NCI-H2029 treated with DMSO at 0.1 percent for 48 hours (cell line): Measurements from ENCODE around the gene AIPL1.

ENCODE experiments used
- DNase-seq: peaks from one replicate; lab custom pipeline; 2025; lab: John Stamatoyannopoulos, UW

The AIPL1 gene

DNA sequence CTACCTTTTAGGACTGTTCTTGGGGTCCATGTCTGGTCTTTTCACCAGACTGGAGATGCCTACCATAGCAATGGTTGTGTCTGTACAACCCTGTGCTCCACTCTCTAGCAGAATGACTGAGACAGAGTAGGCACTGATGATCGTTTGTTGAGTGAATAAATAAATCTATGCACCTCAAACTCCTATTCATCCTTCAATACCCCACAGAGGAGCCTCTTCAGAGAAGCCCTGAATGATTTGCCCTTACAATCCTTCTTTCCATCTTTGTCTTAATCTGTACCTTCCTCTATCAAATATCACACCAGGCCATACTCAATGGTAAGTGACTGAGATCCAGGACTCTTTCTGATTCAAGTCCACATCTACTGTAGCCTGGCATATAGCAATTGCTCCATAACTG is 32.6 kb upstream of the AIPL1 start:
- no peak for DNase-seq

DNA sequence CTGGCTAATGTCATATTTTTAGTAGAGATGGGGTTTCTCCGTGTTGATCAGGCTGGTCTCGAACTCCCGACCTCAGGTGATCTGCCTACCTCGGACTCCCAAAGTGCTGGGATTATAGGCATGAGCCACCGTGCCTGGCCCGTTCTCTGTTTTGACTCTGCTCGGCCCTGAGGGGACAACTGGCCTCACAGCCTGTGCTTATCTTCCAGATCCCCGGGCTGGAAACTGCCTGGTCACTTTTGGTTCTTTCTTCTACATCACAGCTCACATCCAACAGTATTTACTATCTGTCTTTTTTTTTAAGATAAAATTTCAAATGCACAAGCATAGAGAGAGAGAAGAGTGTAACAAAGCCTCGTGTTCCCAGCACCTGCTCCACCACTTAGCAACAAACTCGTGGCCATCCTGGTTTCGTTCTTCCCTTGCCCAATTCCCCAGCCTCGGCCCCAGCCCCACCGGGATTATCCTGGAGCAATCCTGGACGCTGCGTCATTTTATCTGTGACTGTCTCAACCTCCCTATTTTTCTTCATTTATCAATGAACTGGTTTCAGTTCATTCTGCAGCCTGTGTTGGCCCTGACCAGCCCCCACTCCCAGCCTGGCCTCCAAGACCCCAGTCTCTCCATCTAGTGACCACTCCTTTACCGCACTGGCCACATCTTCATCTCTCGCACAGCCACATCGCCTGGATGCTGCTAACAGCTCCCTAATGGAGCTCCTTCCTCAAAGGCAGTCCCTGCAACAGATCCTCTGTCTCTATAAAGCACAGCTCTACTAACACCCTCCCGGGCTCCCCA is 30.5 kb upstream of the AIPL1 start:
- DNase-seq: no peak

DNA sequence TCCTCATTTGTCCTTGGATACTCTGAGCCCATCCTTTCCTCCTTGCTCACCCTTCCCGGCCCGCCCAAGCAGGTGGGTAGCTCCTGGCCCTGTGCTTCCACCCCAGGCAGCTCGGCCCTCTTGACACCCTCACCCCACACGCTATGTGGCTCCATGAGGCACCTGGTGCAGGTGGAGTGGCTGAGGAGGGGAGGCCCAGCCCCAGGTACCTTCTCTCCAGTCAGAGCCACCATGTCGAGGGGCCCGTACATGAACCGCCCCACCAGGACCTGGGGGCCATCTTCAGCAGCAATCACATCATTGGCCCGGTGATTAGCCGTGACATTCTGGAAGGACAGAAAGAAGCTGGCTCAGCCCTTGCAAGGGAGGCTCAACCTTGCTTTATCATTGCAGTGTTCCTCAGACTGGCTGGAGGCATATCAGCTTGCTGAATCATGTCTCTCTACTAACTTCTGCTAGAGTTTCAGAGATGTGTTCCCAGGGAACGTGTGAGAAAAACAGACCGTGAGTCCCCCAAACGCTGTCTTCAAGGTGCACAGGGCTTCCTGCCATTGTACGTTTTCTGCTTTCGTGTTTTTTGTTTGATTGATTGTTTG is 29.6 kb upstream of the AIPL1 start:
- DNase-seq: no peak

DNA sequence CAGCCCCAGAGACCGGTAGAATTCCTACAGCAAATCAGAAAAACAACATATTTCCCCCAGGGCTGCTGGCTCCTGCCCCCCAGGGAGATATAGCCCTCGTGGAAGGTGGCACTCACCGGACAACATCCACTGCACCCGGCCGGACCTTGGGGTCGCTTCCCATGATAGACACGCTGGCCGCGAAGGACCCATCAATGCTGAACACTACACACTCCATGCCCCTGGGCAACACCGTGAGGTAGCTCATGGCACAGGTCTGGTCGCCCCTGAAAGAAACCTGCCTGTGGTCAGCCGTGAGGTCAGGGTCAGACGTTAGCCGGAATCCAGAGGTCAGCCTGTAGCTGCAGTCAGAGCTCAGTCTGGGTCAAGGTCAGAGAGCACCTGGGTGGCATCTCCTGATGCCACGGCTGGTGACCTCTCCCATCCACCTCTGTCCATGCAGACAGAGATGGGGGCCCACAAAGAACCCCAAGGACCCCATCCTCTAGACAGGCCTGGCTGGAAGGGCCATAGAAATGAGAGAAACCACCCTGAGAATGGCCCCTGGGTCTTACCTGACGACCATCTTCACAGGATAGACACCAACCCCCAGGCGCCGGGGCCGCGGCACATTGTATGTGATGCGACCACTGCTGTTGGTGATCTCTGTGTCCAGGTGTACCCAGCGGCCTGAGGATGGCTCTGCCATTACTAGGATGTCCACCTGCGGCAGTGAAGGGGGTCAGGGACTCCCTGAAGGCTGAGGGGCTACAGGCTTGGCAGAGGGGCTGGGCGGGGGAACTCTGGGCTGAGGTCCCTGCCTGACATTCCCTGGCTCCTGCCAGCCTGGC is 28.9 kb upstream of the AIPL1 start:
- DNase-seq: no peak

DNA sequence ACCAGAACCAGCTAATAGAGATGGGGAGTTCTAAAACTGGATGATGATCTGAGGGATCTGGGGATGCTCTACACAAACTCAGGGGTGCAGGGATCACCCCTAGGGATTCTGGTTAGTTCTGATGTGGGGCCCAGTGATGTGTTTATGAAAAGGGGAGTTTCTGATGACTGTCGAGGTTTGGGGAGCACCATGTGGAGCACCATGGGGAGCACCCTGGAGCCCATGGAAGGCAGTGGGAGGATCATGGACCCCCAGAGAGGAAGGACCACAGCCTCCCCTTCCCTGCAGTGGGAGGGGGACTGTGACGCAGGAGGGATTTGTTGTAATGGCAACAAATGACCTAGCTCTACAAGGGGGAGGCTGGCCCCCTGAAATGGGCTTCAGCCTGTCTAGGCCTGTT is 27.8 kb upstream of the AIPL1 start:
- DNase-seq: no peak

DNA sequence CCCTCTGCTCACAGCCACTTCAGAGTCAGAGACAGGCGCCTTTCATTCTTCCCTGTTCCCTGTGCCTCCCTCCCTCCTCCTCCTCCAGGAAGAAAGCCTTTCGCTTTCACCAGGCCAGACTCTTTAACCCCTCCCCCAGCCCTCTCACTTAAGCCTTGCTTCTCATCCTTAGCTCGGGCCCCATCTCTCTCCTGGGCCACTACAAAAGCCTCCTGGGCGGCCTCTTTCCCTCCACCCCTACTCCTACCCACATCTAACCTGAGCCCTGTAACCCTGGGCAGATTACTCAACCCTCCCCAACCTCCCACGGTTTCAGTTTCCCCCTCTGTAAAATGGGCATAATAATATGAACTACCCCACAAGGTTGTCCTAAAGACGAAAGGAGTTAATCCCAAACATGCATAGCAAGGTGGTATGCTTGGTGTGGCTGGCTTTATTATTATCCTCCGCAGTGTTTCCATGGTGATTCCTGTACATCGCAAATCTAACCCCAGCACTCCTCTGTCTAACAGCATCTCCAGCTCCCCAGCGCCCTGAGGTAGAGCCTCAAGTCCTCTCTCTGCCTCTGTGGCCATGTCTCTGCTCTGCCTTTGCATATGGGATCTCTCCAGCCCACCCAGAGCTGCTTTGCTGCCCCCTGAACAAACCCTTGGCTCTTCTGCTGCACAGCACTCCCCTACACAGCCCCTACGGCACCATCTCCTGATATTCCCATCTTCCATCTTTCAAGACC is 27.0 kb upstream of the AIPL1 start:
- no peak for DNase-seq

DNA sequence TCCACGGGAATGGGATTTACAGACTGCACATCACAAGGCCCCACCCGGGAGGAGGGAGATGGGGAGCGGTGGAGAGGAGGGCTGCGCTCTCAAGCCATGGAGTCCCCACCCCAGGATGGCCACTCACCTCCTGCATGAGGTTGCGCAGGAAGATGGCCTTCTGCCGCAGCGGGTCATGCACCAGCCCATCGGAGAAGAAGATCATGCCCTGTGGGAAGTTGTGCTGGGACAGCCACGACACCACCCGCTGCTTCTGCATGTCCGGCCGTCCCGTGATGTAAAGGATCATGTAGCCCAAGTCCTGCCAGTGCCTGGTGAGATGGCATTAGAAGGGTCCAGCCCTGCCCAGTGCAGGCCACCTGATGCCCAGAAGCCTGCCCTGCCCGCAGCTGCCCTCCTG is 26.3 kb upstream of the AIPL1 start:
- DNase-seq: no peak

DNA sequence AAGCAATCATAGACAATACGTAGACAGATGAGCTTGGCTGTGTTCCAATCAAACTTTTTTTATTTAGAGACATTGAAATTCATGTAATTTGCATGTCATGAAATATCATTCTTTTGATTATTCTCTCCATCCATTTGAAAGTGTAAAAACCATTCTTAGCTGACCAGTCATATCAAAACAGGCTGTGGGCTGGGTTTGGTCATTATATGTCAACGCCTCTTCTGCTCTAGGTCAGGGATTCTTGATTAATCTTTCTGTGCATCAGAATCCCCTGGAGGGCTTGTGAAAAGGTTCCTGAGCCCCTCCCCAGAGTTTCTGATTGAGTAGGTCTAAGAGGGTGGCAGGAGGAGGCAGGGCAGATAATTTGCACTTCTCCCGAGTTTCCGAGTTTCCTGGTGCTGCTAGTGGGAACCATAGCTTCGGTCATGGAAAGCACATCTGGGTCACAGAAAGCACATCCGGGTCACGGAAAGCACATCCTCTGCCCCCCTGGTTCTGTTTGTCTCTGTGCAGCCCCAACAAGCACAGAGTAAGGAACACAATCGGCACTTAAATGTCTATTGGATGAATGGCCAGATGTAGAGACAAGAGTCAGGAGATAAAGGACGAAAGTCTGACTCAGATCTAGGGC is 25.7 kb upstream of the AIPL1 start:
- DNase-seq: no peak

DNA sequence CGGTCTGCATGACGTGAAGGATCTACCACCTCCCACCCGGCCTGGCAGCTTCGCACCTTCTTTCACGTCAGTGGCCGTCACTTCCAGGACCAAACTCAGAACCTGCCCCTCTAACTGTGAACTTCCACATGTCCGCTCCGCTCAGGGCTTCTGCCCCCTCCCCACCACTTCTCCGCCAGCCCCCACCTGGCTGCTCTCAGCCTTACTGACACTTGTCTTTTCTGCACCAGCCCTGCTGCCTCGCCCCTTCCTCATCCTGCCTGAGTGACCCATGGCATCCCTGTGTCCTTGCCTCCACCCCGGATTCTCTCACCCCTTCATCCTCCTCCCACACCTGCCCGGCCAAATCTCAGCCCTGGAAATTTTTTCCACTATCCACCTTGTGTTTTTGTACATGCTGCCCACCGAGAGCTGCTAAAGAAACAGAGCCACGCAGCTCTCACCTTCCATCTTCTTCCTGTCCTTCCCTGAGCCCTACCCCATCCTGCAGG is 23.6 kb upstream of the AIPL1 start:
- DNase-seq: no peak

DNA sequence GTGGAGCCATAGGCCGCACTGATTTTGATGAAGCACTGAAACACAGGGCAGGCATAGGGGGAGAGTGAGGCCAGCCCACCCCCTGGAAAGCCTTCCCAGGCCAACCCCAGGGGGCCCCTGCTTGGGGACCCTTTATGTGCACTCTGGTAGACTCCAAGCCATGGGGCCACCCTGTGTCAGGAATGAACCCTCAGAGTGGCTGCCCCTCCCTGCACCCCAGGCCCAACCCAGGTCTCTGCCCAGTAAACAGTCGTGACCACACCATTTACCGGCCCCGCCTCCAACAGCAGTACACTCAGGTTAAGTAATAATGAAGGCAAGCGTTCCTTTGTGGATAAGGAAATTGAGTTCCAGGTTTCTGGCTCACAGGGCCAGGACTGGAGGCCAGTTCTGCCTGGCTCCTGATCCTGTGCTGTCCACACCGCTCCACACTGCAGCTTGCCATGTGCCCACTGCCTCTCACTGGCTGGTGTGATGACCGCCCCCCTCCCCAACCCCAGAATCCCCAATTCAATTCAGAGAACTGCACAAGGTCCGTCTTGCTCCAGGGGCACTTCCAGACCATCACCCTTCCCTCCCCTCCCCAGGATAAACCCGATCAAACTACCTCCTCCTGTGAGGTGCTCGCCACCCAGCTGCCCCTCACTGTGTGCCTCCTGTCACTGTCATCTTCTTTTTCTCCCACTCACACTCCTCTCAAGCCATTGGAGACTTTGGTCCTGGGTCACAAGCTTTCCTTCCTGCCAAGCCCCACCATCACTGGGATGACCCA is 23.0 kb upstream of the AIPL1 start:
- no peak for DNase-seq

DNA sequence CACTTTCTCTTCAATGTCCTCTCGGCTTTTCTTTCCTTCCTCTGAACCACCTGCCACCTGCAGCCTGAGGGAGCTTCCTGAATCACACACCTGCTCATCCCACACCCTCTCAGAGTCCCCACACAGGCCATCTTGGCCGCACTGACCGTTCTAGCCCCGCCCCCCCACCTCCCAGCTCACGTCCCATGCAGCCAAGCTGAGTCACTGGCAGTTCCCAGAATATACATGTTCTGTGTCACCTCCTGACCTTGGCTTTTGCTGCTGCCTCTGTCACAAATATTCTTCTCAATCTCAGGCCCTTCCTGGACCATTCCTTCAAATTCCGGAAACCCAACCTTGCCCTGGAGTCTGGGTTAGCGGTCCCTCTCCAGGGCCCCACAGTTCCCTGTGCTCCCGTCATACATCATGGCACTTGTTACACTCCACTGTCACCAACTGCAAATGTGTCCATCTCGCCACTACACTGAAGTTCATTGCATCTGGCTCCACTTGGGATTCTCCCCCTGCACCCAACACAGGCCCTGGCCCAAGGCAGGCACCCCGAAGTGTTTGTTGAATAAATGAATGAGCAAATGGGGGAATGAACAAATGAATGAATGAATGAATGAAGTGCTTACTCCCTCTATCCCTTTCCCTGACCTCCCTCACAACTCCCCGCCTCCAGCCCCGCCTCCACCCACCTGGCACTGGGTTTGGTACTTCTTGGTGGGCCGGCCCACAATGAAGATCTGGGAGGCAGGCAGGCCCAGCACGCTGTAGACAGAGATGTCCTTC is 22.2 kb upstream of the AIPL1 start:
- no peak for DNase-seq

DNA sequence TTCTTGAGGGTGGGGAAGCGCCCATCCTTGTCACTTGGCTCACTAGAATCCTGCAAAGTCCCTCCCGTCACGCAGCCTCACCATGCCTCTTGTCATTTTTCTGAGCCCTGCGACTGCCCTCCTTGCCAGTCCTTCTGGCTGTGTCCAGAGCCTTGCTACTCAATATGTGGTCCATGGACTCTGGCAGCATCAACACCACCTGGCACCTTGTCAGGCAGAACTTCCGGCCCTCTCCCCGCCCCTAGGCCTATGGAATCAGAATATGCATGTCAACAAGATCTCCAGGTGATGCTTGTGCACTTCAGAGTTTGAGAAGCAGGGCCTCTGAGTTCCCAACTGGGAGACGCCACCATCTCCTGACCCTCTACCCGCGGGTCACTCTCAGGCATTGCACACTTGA is 21.4 kb upstream of the AIPL1 start:
- DNase-seq: no peak

DNA sequence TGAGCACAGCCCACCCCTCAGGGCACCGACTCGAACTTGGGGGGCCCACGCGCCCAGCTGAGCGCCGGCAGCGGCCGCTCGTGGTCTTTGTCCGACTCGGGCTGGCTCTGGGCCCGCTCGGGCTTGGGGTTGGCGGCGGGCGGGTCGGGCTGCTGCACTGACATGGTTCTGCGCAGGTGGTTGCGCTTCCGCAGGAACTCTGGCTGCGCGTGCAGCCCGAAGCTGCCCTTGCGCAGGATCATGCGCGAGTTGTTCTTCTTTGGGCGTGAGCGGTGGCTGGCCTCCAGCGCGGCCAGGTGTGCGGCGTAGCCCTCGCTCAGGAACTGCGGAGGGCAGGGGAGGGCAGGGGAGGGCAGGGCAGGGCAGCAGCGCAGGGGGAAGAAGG is 20.4 kb upstream of the AIPL1 start:
- no peak for DNase-seq

DNA sequence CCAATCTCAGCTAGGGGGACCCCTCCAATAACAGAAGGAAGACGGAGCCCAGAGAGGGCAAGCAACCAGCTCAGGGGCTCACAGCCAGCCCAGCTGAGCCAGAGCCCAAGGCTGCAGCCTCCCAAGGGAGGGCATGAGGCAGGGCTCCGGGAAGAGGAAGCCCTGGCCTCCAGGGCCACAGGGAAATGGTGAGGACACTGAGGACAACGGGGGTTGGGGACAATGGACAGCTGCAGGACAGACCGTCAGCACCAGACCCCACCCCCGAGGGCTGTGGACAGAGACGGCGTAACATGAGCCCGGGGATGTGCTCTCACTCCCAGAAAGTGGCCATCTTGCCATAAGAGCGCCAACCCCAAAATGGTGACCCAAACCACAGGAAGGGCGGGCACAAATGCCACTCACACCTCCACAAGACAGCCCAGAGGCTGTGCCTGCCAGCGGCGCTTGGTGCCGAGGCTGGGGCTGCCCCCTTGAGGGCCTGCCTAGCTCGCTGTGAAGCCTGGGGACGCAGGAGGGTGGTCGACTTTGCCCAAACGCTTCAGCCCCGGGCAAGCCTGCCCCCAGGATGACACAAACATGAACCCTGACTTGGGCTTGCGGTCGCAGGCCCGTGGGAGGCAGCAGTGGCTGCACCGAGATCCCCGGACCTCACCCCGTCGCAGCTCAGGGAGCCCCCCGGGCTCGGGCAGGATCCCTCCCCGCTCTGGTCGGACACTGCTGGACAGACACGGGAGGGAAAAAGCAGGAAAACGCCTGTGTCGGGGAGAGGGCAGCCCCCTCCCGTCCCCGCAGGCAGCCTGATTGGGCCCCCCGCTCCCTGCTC is 19.8 kb upstream of the AIPL1 start:
- no peak for DNase-seq

DNA sequence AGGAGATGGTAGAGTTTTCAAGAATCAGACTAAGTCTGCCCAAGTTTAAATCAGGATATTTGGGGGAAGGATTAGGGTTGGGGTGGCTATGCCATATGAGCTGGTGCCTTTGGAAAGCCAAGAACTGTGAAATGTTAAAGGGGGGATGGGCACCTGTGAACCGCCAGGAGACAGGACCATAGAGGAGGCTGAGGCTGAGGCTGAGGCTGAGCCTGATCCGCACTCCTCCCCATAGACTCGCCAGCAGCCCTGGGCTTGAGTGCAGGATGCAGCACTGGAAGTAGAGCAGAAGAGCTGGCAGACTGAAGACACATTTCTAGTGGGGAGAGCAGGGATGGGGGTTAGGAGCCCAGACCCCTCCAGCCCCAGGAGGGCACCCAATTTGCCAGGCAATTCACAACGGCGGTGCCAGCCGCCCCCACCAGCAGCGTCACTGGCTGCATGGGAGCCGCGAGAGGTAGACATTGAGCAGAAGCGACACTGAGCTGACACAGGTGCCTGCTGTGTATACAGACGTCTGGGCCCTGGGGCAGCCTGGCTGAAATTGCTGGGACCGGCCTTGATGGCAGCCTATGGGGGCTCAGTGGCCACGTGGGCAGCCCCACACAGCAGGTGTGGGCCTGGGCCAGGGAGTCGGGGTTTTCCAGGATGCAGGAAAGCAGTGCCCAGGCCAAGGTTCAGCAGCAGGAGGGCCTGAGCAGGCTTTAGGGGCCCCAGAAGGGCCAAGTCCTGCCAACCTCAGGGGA is 18.5 kb upstream of the AIPL1 start:
- DNase-seq: no peak

DNA sequence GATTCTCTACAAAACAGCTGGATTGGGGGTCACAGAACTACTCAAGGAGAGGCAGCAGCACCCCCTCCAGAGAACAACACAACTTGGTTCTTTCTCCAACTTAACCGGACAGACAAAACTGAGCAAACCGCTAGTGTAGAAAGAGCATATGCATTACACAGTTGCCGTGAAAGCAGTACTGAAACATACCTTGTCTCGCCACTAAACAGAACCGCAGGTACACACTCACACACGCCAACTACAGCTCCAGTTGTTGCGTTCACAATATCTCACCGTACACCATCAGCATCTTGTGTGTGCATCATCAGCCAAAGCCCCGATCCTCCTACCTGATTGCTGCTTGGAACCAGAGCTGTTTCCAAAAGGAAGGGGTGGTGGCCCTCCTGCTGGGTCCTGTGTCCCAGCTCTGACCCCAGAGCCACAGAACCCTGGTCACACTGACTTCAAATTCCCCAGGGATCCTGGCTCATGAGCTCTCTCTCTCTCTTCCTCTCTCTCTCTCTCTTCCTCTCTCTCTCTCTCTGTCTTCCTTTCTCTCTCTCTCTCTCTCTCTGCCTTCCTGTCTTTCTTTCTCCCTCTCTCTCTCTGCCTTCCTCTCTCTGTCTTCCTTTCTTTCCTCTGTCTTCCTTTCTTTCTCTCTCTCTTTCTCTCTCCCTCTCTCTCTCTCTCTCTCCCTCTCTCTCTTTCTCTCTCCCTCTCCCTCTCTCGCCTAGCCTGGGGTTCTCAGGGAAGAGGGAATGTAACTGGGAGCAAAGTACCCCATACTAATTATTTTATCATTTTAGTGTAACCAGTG is 17.7 kb upstream of the AIPL1 start:
- no peak for DNase-seq

DNA sequence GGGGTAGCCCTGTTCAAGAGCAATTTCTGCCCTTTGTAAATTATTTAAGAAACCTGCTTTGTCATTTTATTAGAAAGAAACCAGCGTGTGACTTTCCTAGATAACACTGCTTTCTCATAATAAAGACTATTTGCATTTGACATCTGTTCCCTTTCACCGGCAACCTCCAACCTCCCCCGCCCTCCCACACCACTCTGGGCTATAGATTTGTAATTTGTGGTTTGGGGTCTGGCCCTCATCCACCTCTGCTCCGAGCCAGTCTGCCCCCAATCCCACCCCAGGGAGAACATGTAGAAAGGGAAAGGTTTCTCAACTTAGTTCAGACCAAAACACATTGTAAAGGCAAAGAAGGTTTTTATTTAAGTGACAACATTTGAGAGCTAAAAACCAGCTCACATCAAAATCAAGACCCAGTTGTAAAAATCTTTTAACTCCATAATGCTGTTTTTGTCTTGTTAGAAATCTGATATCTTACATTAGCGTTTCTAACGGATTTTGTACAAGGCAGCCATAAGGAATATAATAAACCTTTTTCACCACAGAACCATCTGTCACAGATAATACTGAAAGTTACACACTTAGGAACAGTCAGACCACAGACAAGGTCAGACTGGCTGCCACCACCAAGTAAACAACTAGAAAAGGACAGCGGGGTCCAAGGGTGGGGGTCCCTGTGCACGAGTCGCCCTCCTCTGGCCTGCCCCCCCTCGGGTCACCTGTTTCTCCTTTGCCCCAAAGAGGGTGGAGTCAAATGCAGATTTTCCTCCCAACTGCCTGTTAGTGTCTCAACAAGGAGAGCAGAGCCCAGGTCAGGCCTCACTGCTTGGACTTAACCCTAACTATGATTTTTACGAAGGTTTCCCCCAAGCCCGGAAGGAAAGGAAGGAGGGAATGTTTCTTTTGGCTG is 16.3 kb upstream of the AIPL1 start:
- DNase-seq: no peak
